Left lung (tissue), 10 donors: Measurements from ENCODE around the gene MAST4. TPM values are rescaled to one million over a fixed set of nuclear protein-coding genes. Genes with fewer than 3 reads are reported as not detected.

Experiments used
- ATAC-seq: fragments of 200-7000 bp; cut with Tn5 transposase; one replicate; pipeline ENCODE4 v1.9.1; 2020; ENCODE audit warnings: moderate library complexity
- DNase-seq, 4 donors: peaks; one replicate each; pipeline ENCODE4 v3.0.0-alpha.2; 2013 to 2020
- H3K27ac ChIP-seq, 2 donors: fragments of 200-600 bp; sonication (generic) in 1 of 2; one replicate each; pipeline versions ENCODE4 v1.5.0 to v1.8.0; 2020 to 2021
- H3K27me3 ChIP-seq, 2 donors: fragments of 200-600 bp; sonication (generic) in 1 of 2; one replicate each; pipeline versions ENCODE4 v1.5.0 to v1.8.0; 2020 to 2021
- H3K36me3 ChIP-seq, 2 donors: fragments of 200-600 bp; sonication (generic) in 1 of 2; one replicate each; pipeline versions ENCODE4 v1.5.0 to v1.8.0; 2020 to 2021
- H3K4me1 ChIP-seq, 2 donors: fragments of 200-600 bp; one replicate each; pipeline ENCODE4 v1.8.0; 2021
- H3K4me3 ChIP-seq, 2 donors: fragments of 200-600 bp; sonication (generic) in 1 of 2; one replicate each; pipeline versions ENCODE4 v1.5.0 to v1.8.0; 2020 to 2021; ENCODE audit warnings: mild to moderate bottlenecking in 1 of 2
- H3K9me3 ChIP-seq, 2 donors: fragments of 200-600 bp; sonication (generic) in 1 of 2; one replicate each; pipeline versions ENCODE4 v1.5.0 to v1.8.0; 2020 to 2021
- CTCF ChIP-seq, 2 donors: fragments of 200-600 bp; sonication (generic) in 1 of 2; IDR thresholded peaks; one replicate each; pipeline versions ENCODE4 v1.5.0 to v1.8.0; 2021; ENCODE audit warnings: antibody characterized with exemption in 2 of 2
- intact Hi-C, 2 donors: fragments of 100-400 bp; cut with DNase I; formaldehyde crosslinking; loops; one replicate each; pipeline versions ENCODE4 v1.11.2 to v1.14.2; 2022
- polyA plus RNA-seq, 6 donors: library from polyadenylated mRNA; unstranded; fragments of 120-200 nt; gene quantifications; one replicate each; pipeline ENCODE4 v1.2.1, GENCODE V29; 2013; ENCODE audit not compliant: insufficient read length in 6 of 6
- total RNA-seq, 2 donors: library from RNA; stranded (reverse); fragmentation: NEBNext Ultra II Directional; extraction: Animal tissue kit (Norgen Biotek cat#: 25700); gene quantifications; one replicate each; pipeline ENCODE4 v1.2.1, GENCODE V29; 2021
- donor health status: DM: no; HTN: yes; CAD: no.
- donor health status: DM: no; HTN: no; CAD: no.

Gene MAST4
- total and polyA plus RNA-seq, 8 donors: 47.7 to 57.6 (median 53.0) TPM

- no peak overlapping the region for H3K4me3 ChIP-seq
- DNase-seq (no peak), ATAC-seq (no peak)
- H3K27ac ChIP-seq: no peak overlapping the region
- TF ChIP-seq CTCF (IDR thresholded peaks at IDR 0.05): no peak
- no peaks in the 10 kb centered on the region for H3K9me3 ChIP-seq
- H3K27me3 ChIP-seq: no peaks in the 10 kb centered on the region
- H3K4me1 ChIP-seq: no peaks in the 10 kb centered on the region
- intact Hi-C loops: no loop called here
- no peaks in the 10 kb centered on the region for H3K36me3 ChIP-seq
Observed at GRCh38 chr5:66795682-66796081, 199.5 kb downstream of the MAST4 start.

- no peaks in the 10 kb centered on the region for H3K4me1 ChIP-seq
- H3K9me3 ChIP-seq: no peaks in the 10 kb centered on the region
- no peak overlapping the region for H3K27ac ChIP-seq
- no peak overlapping the region for H3K4me3 ChIP-seq
- peak; percentile 36 for ATAC-seq
- DNase-seq: peak in 1 of 4 donors; percentile 25
- H3K36me3 ChIP-seq: no peaks in the 10 kb centered on the region
- H3K27me3 ChIP-seq: no peaks in the 10 kb centered on the region
- no peak for TF ChIP-seq CTCF (IDR thresholded peaks at IDR 0.05)
- intact Hi-C loops: no loop called here
Observed at GRCh38 chr5:66796305-66797292, 200.4 kb downstream of the MAST4 start.

GRCh38 chr5:66802941-66803340 is 206.7 kb downstream of the MAST4 start:
- no peaks in the 10 kb centered on the region for H3K36me3 ChIP-seq
- TF ChIP-seq CTCF (IDR thresholded peaks at IDR 0.05): no peak
- no peaks in the 10 kb centered on the region for H3K9me3 ChIP-seq
- DNase-seq (peak in 1 of 4 donors; percentile 28), ATAC-seq (no peak)
- H3K4me3 ChIP-seq: no peak overlapping the region
- no peaks in the 10 kb centered on the region for H3K27me3 ChIP-seq
- H3K27ac ChIP-seq: no peak overlapping the region
- no peaks in the 10 kb centered on the region for H3K4me1 ChIP-seq
- intact Hi-C loops: no loop called here

- intact Hi-C loops: no loop called here
Observed at GRCh38 chr5:66805514-66806430, 209.6 kb downstream of the MAST4 start.

More at GRCh38 chr5:66805514-66806430, 209.6 kb downstream of the MAST4 start:
- H3K27me3 ChIP-seq: no peaks in the 10 kb centered on the region
- H3K4me1 ChIP-seq: no peaks in the 10 kb centered on the region
- H3K27ac ChIP-seq: no peak overlapping the region
- no peak for TF ChIP-seq CTCF (IDR thresholded peaks at IDR 0.05)
- DNase-seq (no peak), ATAC-seq (no peak)
- no peak overlapping the region for H3K4me3 ChIP-seq
- no peaks in the 10 kb centered on the region for H3K9me3 ChIP-seq
- H3K36me3 ChIP-seq: no peaks in the 10 kb centered on the region
